GM19468 (cell line): ENCODE results near the gene STON2.
"Not testable (repeated sequence)": the region's sequence is repeated elsewhere in the genome, so short reads cannot be mapped to it uniquely, and the experiment has no call there.

Source experiments
- ATAC-seq: cut with Tn5 transposase; IDR thresholded peaks from one replicate; pipeline ENCODE4 v1.9.1; 2021; ENCODE audit warnings: mild to moderate bottlenecking, moderate library complexity, moderate number of reproducible peaks; ENCODE audit not compliant: unreplicated experiment; ENCODE audit errors: extremely low read depth

Gene STON2

GRCh38 chr14:81400202-81400678 is at the start of gene STON2:
STON2 (minus strand) TSS chr14:81400324; CDS start chr14:81398382, 1,942 bp downstream.
- ATAC-seq = no peak

- ATAC-seq = no peak
These were observed 49.5 kb upstream of the STON2 start for GRCh38 chr14:81449576-81449975.

- no peak for ATAC-seq
These were observed 49.0 kb upstream of the STON2 start for GRCh38 chr14:81449114-81449513.

DNA sequence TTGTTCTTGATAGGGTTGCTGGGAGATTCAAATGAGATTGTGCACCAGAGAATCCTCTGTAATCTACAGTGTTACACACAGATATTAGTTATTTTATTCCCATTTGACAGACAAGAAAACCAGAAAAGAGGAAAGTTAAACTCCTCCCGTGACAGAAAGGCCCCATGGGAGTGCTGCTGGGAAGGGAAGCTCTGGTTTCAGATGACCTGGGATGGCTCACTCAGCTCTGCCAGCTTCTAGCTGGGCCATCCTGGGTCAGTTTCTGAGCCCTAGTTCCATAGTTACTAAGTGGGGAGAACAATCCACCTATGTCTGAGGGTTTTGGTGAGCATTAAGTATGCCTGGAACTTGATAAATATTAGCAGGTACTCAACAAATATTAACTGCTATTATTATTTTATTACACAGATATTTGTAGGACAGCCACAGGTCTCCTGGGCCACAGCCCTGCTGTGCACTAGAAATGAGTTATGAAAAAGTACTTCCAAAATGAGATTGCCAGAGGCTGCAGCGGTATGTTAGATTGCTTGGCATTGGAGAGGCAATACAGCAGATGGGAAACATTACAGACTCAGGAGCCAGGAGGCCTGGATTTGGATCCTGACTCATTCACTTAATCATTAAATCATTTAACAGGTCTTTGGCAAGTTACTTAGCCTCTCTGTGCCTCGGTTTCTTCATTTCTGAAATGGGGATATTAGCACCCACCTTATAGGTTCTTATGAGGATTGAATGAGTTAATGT is 47.1 kb upstream of the STON2 start:
- ATAC-seq = no peak

- ATAC-seq = no peak
These were observed 46.3 kb upstream of the STON2 start for GRCh38 chr14:81446279-81447007.

GRCh38 chr14:81441626-81442134 is 41.6 kb upstream of the STON2 start:
- ATAC-seq = no peak

DNA sequence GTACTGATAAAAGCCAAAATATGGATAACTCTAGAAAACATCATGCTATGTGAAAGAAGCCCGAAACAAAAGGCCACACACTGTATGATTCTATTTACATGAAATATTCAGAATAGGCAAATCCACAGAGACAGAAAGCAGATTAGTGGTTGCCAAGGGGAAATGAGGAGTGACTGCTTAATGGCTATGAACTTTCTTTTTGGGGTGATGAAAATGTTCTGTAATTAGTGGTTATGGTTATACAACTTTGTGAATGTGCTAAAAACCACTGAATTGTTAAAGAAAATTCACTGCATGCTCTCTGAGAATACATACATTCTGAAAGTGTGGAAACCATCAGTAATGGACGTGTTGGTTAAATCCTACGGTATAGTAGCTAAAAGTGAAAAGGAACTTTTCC is 39.9 kb upstream of the STON2 start:
- no peak for ATAC-seq

GRCh38 chr14:81437244-81437643 is 37.1 kb upstream of the STON2 start:
- no peak for ATAC-seq

DNA sequence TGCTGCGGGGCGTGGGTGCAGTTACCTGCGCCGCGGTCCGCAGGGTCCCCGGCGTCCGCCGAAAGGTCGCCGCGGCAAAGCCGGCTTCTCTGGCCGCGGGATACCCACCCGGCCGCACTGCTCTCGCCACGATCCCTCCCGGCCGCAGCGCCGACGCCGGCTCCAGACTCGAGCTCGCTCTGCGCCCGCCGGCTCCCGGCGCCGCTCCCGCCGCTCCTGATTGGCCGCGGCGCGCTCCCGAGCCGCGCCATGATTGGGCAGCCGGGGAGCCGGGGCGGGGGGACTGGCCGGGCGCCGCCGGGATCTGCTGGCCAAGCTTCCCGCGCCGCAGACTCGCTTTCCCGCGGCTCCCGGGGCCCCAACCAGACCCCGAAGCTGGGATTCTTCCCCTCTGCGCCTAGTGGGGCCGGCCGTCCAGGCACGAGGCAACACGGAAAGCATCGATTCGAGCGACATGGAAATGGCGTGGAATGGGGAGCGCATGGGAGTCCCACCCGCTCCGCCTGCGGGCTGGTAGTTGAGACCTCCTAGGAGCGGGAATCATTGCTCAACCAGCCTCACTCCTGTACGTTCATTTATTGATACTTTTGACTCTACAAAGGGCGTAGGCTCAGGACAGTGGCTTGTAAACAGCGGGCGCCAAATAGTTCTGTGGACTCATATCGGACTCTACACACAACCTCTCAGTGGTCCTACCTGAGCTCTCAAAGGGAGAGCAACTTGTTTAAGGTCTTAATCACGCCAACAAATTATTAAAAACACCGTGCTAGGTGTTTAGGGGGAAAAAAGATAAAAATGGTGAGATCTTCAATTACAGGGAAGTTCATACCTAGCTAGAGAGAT is 36.4 kb upstream of the STON2 start:
- ATAC-seq = peak; percentile 52

- ATAC-seq = no peak
These were observed 35.5 kb upstream of the STON2 start for GRCh38 chr14:81435391-81436295.

DNA sequence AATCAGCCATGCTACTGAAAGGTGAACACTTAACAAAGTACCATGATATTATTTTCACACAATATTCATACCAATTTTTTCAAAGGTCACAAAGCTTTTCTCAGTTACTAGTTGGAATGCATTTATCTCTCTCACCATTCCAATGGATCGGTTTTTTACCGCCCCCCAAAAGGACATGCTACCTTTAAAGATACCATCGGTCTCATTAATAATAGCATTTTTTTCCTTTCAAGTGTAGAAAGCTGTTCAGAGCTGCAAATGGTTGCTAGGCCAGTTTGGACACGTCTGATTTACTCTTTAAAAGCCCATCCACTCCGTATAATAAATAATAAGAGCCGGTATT is 34.9 kb upstream of the STON2 start:
- no peak for ATAC-seq

- ATAC-seq = no peak
These were observed 34.1 kb upstream of the STON2 start for GRCh38 chr14:81434230-81434629.

GRCh38 chr14:81433378-81433777 is 33.3 kb upstream of the STON2 start:
- no peak for ATAC-seq

DNA sequence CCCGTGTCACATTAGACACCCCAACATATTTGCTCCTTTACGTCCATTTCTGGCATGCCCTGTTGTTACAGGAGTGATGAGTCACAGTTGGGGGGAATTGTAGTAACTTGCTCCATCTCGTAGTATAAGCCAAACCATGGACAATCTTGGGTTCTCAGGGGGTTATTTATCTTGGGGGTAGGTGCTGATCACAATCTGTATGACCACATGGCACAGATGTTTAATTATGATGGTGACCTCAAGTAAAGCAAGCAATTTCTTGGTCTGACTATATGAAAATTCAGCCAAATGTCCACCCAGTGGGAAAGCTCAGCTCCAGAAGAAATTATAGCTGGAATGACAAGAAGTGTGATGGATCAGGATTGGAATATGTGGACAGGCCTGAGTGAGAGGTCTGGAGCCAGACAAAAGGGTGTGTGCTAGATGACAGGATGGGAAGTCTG is 32.1 kb upstream of the STON2 start:
- ATAC-seq = no peak

DNA sequence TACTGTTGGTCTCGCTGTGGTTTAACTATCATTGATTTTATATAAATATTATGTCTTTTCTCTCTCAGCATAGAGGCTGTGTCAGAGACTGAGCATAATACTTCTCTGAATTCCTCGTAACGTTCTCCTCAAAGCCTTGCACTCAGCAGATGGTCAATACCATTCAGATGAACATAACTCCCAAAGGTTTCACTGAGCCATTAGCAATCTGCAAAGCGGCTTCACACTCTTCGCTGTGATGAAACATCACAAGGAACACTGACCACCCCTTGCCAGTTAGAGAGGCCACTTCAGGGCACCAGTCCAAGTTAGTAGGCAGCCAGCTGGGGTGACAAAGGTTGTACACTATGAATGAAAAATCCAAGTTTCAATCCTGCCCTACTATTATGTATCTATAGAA is 30.1 kb upstream of the STON2 start:
- ATAC-seq = no peak

DNA sequence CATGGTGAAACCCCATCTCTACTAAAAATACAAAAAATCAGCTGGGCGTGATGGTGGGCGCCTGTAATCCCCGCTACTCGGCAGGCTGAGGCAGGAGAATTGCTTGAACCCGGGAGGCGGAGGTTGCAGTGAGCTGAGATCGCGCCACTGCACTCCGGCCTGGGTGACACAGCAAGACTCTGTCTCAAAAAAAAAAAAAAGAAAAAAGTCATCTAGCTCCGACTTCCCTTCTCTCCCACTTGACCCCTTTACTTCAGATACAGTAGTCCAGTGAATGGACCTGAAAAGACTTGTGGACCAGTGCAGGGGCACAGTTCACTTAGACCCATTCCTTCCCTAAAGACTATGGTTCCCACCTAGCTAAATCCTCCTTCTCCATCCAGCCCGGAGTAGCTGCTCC is 29.6 kb upstream of the STON2 start:
- ATAC-seq = not testable (repeated sequence)

GRCh38 chr14:81429028-81429427 is 28.9 kb upstream of the STON2 start:
- no peak for ATAC-seq

DNA sequence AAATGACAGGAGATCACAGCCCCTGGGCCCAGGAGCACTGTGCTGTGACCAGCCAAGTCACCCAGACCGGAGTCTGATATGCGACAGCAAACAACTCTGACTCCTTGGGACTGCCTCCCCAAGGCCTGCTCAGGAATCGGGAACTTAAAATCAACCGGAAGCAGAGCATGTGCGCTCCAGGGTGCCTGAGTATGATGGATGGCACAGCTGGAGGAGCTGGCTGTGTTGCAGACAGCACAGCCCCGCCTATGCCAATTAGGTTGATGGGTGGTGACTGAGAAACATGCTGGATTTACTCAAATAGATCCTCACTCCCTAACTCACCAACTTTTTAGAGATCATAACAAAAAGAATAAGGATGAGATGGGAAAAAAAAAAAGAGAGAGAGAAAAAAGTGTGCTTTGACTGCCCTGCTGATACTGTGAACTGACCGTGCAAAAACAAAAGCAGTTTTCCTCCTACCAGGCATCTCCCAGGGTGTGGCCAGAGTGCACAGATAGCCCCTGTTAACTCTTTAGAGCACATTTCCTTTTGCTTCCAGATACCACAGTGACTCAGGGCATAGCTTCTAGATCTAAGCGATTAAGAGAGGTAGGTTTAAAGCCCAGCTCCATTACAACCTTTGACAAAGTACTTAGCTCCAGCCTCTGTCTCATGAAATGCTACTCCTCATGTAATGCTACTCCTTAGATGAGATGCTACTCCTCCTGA is 27.4 kb upstream of the STON2 start:
- ATAC-seq = no peak

- no peak for ATAC-seq
These were observed 23.4 kb upstream of the STON2 start for GRCh38 chr14:81423504-81423903.
